ENCODE data around the gene TBC1D22A.

The TBC1D22A gene

GRCh38 chr22:46833228-46833627 is 70.8 kb downstream of the TBC1D22A start:
- Histone ChIP-seq H3K9me3 (replicated peaks; ENCODE audit: insufficient read depth, low read length) (no peaks in the 10 kb centered on the region), H2AFZ (ENCODE audit: low read length) (no peak overlapping the region), H4K20me1 (ENCODE audit: insufficient read depth, low read length) (no peaks in the 10 kb centered on the region), H3K4me3 (ENCODE audit: low read length) (no peak overlapping the region), H3K4me2 (ENCODE audit: low read depth, low read length) (no peak overlapping the region), H3K4me1 (ENCODE audit: low read length) (no peaks in the 10 kb centered on the region), H3K27me3 (replicated peaks; ENCODE audit: insufficient read depth, low read length) (no peaks in the 10 kb centered on the region), H3K36me3 (replicated peaks; ENCODE audit: insufficient read depth, low read length) (no peaks in the 10 kb centered on the region), H3K9me2 (replicated peaks; ENCODE audit: insufficient read depth, low read length) (no peaks in the 10 kb centered on the region), H3K9ac (ENCODE audit: low read length) (no peak overlapping the region), H3F3A (ENCODE audit: insufficient read depth, low read length) (no peaks in the 10 kb centered on the region), H3K79me2 (ENCODE audit: low read length) (peaks cover 22% of the 10 kb centered on the region), H3K27ac (ENCODE audit: low read length) (no peak overlapping the region)
- DNase-seq = no peak
- TF ChIP-seq EZH2 (optimal IDR thresholded peaks at IDR 0.05; ENCODE audit: low read depth, low read length) = no peak
- no peak for TF ChIP-seq CTCF (IDR thresholded peaks at IDR 0.05; ENCODE audit: low read length)
- TF ChIP-seq EZH2phosphoT487 (IDR thresholded peaks at IDR 0.05; ENCODE audit: low read length) = no peak

- H3K27me3 ChIP-seq (replicated peaks; ENCODE audit: insufficient read depth, low read length) = no peaks in the 10 kb centered on the region
- no peak overlapping the region for H3K4me2 ChIP-seq (ENCODE audit: low read depth, low read length)
- DNase-seq = no peak
- no peaks in the 10 kb centered on the region for H3K4me1 ChIP-seq (ENCODE audit: low read length)
- no peak overlapping the region for H3K4me3 ChIP-seq (ENCODE audit: low read length)
- TF ChIP-seq EZH2phosphoT487 (IDR thresholded peaks at IDR 0.05; ENCODE audit: low read length) (no peak), CTCF (IDR thresholded peaks at IDR 0.05; ENCODE audit: low read length) (no peak), EZH2 (optimal IDR thresholded peaks at IDR 0.05; ENCODE audit: low read depth, low read length) (no peak)
- H3F3A ChIP-seq (ENCODE audit: insufficient read depth, low read length) = no peaks in the 10 kb centered on the region
- no peaks in the 10 kb centered on the region for H3K9me3 ChIP-seq (replicated peaks; ENCODE audit: insufficient read depth, low read length)
- H3K9me2 ChIP-seq (replicated peaks; ENCODE audit: insufficient read depth, low read length) = no peaks in the 10 kb centered on the region
- no peak overlapping the region for H2AFZ ChIP-seq (ENCODE audit: low read length)
- H3K27ac ChIP-seq (ENCODE audit: low read length) = no peak overlapping the region
- no peaks in the 10 kb centered on the region for H4K20me1 ChIP-seq (ENCODE audit: insufficient read depth, low read length)
- no peaks in the 10 kb centered on the region for H3K36me3 ChIP-seq (replicated peaks; ENCODE audit: insufficient read depth, low read length)
- H3K79me2 ChIP-seq (ENCODE audit: low read length) = peaks cover 18% of the 10 kb centered on the region
- H3K9ac ChIP-seq (ENCODE audit: low read length) = no peak overlapping the region
Measured at GRCh38 chr22:46834021-46834737, 71.7 kb downstream of the TBC1D22A start.

- H3K4me1 ChIP-seq (ENCODE audit: low read length) = no peaks in the 10 kb centered on the region
- H3K79me2 ChIP-seq (ENCODE audit: low read length) = peaks cover 9% of the 10 kb centered on the region; the same call in 1 of the 2 replicates
- no peak overlapping the region for H2AFZ ChIP-seq (ENCODE audit: low read length)
- no peak for DNase-seq
- no peaks in the 10 kb centered on the region for H3K27me3 ChIP-seq (replicated peaks; ENCODE audit: insufficient read depth, low read length)
- H3K9me2 ChIP-seq (replicated peaks; ENCODE audit: insufficient read depth, low read length) = no peaks in the 10 kb centered on the region
- H3K9me3 ChIP-seq (replicated peaks; ENCODE audit: insufficient read depth, low read length) = no peaks in the 10 kb centered on the region
- no peaks in the 10 kb centered on the region for H3K36me3 ChIP-seq (replicated peaks; ENCODE audit: insufficient read depth, low read length)
- H4K20me1 ChIP-seq (ENCODE audit: insufficient read depth, low read length) = no peaks in the 10 kb centered on the region
- TF ChIP-seq EZH2 (optimal IDR thresholded peaks at IDR 0.05; ENCODE audit: low read depth, low read length) (no peak), CTCF (IDR thresholded peaks at IDR 0.05; ENCODE audit: low read length) (no peak), EZH2phosphoT487 (IDR thresholded peaks at IDR 0.05; ENCODE audit: low read length) (no peak)
- no peaks in the 10 kb centered on the region for H3F3A ChIP-seq (ENCODE audit: insufficient read depth, low read length)
- no peak overlapping the region for H3K27ac ChIP-seq (ENCODE audit: low read length)
- H3K4me3 ChIP-seq (ENCODE audit: low read length) = no peak overlapping the region
- H3K9ac ChIP-seq (ENCODE audit: low read length) = no peak overlapping the region
- no peak overlapping the region for H3K4me2 ChIP-seq (ENCODE audit: low read depth, low read length)
Measured at GRCh38 chr22:46835288-46835687, 72.8 kb downstream of the TBC1D22A start.
